GM18873 (cell line): ENCODE data around the gene KHDC3L.
A peak's percentile ranks its signal among the peaks of the same experiment; 100 is the strongest.
"Not testable (repeated sequence)": the region's sequence is repeated elsewhere in the genome, so short reads cannot be mapped to it uniquely, and the experiment has no call there.

ENCODE experiments used
- ATAC-seq: cut with Tn5 transposase; IDR thresholded peaks from one replicate; pipeline ENCODE4 v1.9.1; 2021; ENCODE audit warnings: mild to moderate bottlenecking, moderate library complexity, moderate number of reproducible peaks; ENCODE audit not compliant: unreplicated experiment, low FRiP score

KHDC3L gene

GRCh38 chr6:73368675-73369074 is 6.2 kb downstream of the KHDC3L start:
- ATAC-seq: no peak

GRCh38 chr6:73369157-73369556 is 6.7 kb downstream of the KHDC3L start:
- no peak for ATAC-seq

GRCh38 chr6:73369563-73369962 is 7.1 kb downstream of the KHDC3L start, which contains the start of gene OOEP:
TSS of gene OOEP (minus strand) at chr6:73369897. CDS start at chr6:73369792, 105 bp downstream.
- no peak for ATAC-seq

- no peak for ATAC-seq
These were observed 9.5 kb downstream of the KHDC3L start for GRCh38 chr6:73371984-73372383.

- no peak for ATAC-seq
These were observed 10.1 kb downstream of the KHDC3L start for GRCh38 chr6:73372516-73372915.

- no peak for ATAC-seq
These were observed 12.8 kb downstream of the KHDC3L start for GRCh38 chr6:73375216-73375615.

GRCh38 chr6:73377225-73377624 is 14.8 kb downstream of the KHDC3L start:
- ATAC-seq: no peak

GRCh38 chr6:73381531-73381930 is 19.1 kb downstream of the KHDC3L start:
- not testable (repeated sequence) for ATAC-seq

- no peak for ATAC-seq
These were observed 20.1 kb downstream of the KHDC3L start for GRCh38 chr6:73382462-73383113.

GRCh38 chr6:73388433-73388799 is 26.0 kb downstream of the KHDC3L start:
- ATAC-seq: no peak

- ATAC-seq: peak; percentile 71
These were observed 26.5 kb downstream of the KHDC3L start for GRCh38 chr6:73388800-73389512.

- ATAC-seq: no peak
These were observed 27.4 kb downstream of the KHDC3L start for GRCh38 chr6:73389854-73390253.

GRCh38 chr6:73391675-73392074 is 29.2 kb downstream of the KHDC3L start:
- ATAC-seq: no peak

- not testable (repeated sequence) for ATAC-seq
These were observed 29.7 kb downstream of the KHDC3L start for GRCh38 chr6:73392188-73392587.

GRCh38 chr6:73393278-73393677 is 30.8 kb downstream of the KHDC3L start:
- ATAC-seq: no peak

- no peak for ATAC-seq
These were observed 32.3 kb downstream of the KHDC3L start, which contains the start of gene DDX43 for GRCh38 chr6:73394577-73395354. TSS of gene DDX43 (plus strand) at chr6:73394828. CDS start at chr6:73394906, 78 bp downstream.

- ATAC-seq: no peak
These were observed 33.4 kb downstream of the KHDC3L start for GRCh38 chr6:73395875-73396274.

- no peak for ATAC-seq
These were observed 38.2 kb downstream of the KHDC3L start for GRCh38 chr6:73400656-73401055.

- ATAC-seq: no peak
These were observed 46.9 kb downstream of the KHDC3L start for GRCh38 chr6:73409395-73409794.

GRCh38 chr6:73413102-73413501 is 50.6 kb downstream of the KHDC3L start:
- ATAC-seq: no peak
